ENCODE measurements around the gene ABCB7. TPM values are rescaled to one million over a fixed set of nuclear protein-coding genes. Genes with fewer than 3 reads are reported as not detected.
"Not testable (repeated sequence)": the region's sequence is repeated elsewhere in the genome, so short reads cannot be mapped to it uniquely, and the experiment has no call there.

The ABCB7 gene
- total RNA-seq (27.7 TPM), polyA plus RNA-seq (17.8 TPM)
- long read RNA-seq, donor 1, result 0 reads
- long read RNA-seq, donor 2, full-length matches to known transcripts, result 3 of 3 reads
- long read RNA-seq, donor 2, partial matches to known transcripts, result 0 of 3 reads
- long read RNA-seq, donor 2, other reads (novel, unspliced or antisense), result 0 of 3 reads
- long read RNA-seq, donor 3, full-length matches to known transcripts, result 5 of 5 reads
- long read RNA-seq, donor 3, partial matches to known transcripts, result 0 of 5 reads
- long read RNA-seq, donor 3, other reads (novel, unspliced or antisense), result 0 of 5 reads
- long read RNA-seq, donor 4, full-length matches to known transcripts, result 2 of 2 reads
- long read RNA-seq, donor 4, partial matches to known transcripts, result 0 of 2 reads
- long read RNA-seq, donor 4, other reads (novel, unspliced or antisense), result 0 of 2 reads
- long read RNA-seq, donor 5, full-length matches to known transcripts, result 8 of 8 reads
- long read RNA-seq, donor 5, partial matches to known transcripts, result 0 of 8 reads
- long read RNA-seq, donor 5, other reads (novel, unspliced or antisense), result 0 of 8 reads
- long read RNA-seq, donor 6, full-length matches to known transcripts, result 5 of 5 reads
- long read RNA-seq, donor 6, partial matches to known transcripts, result 0 of 5 reads
- long read RNA-seq, donor 6, other reads (novel, unspliced or antisense), result 0 of 5 reads
- long read RNA-seq, donor 7, full-length matches to known transcripts, result 8 of 8 reads
- long read RNA-seq, donor 7, partial matches to known transcripts, result 0 of 8 reads
- long read RNA-seq, donor 7, other reads (novel, unspliced or antisense), result 0 of 8 reads
- long read RNA-seq, donor 8, partial matches to known transcripts, result 0 of 4 reads
- long read RNA-seq, donor 8, other reads (novel, unspliced or antisense), result 0 of 4 reads
- long read RNA-seq, donor 9, full-length matches to known transcripts, result 5 of 5 reads
- long read RNA-seq, donor 9, partial matches to known transcripts, result 0 of 5 reads
- long read RNA-seq, donor 9, other reads (novel, unspliced or antisense), result 0 of 5 reads
- long read RNA-seq, donor 10, full-length matches to known transcripts, result 4 of 4 reads
- long read RNA-seq, donor 10, partial matches to known transcripts, result 0 of 4 reads
- long read RNA-seq, donor 10, other reads (novel, unspliced or antisense), result 0 of 4 reads

GRCh38 chrX:75155827-75156525 lies at the start of gene ABCB7:
Gene ABCB7, minus strand, starts transcription at chrX:75156283. Its CDS starts 11 bp downstream, at chrX:75156272.
- Histone ChIP-seq H3K9me3 (ENCODE audit: control insufficient read depth in 2 of 2, insufficient read depth in 1 of 2, low read length in 1 of 2) (no peaks in the 10 kb centered on the region), H3K27ac (ENCODE audit: low read depth in 1 of 2, low read length in 1 of 2) (peak within 1 kb of the TSS; percentile 80 to 89), H3K4me3 (ENCODE audit: low read length in 2 of 2) (peak within 1 kb of the TSS; percentile 66 to 72), H3K36me3 (ENCODE audit: control insufficient read depth in 2 of 2, insufficient read depth in 2 of 2, low read length in 1 of 2) (no peaks in the 10 kb centered on the region), H3K27me3 (ENCODE audit: control insufficient read depth in 2 of 2, insufficient read depth in 1 of 2, low read length in 1 of 2) (no peaks in the 10 kb centered on the region), H3K4me1 (ENCODE audit: control insufficient read depth in 2 of 2, insufficient read depth in 2 of 2, low read length in 2 of 2) (no peaks in the 10 kb centered on the region)
- DNase-seq (ENCODE audit: low read depth in 6 of 9, low spot score in 9 of 9), result peak; percentile 36 to 86 (median 58)
- under 1% methylated on average over 35 of the region's 35 CpGs for WGBS

GRCh38 chrX:75188415-75189206 lies 32.5 kb upstream of the ABCB7 start:
- H3K4me1 ChIP-seq (ENCODE audit: control insufficient read depth in 2 of 2, insufficient read depth in 2 of 2, low read length in 2 of 2); H3K27me3 ChIP-seq (ENCODE audit: control insufficient read depth in 2 of 2, insufficient read depth in 1 of 2, low read length in 1 of 2); DNase-seq (ENCODE audit: low read depth in 6 of 9, low spot score in 9 of 9); H3K4me3 ChIP-seq (ENCODE audit: low read length in 2 of 2); H3K9me3 ChIP-seq (ENCODE audit: control insufficient read depth in 2 of 2, insufficient read depth in 1 of 2, low read length in 1 of 2); H3K27ac ChIP-seq (ENCODE audit: low read depth in 1 of 2, low read length in 1 of 2); H3K36me3 ChIP-seq (ENCODE audit: control insufficient read depth in 2 of 2, insufficient read depth in 2 of 2, low read length in 1 of 2): not testable (repeated sequence)
- 95% methylated on average over 27 of the region's 27 CpGs for WGBS

- Histone ChIP-seq H3K27me3 (ENCODE audit: control insufficient read depth in 2 of 2, insufficient read depth in 1 of 2, low read length in 1 of 2) (no peaks in the 10 kb centered on the region), H3K4me3 (ENCODE audit: low read length in 2 of 2) (no peak overlapping the region), H3K36me3 (ENCODE audit: control insufficient read depth in 2 of 2, insufficient read depth in 2 of 2, low read length in 1 of 2) (no peaks in the 10 kb centered on the region), H3K9me3 (ENCODE audit: control insufficient read depth in 2 of 2, insufficient read depth in 1 of 2, low read length in 1 of 2) (no peaks in the 10 kb centered on the region), H3K27ac (ENCODE audit: low read depth in 1 of 2, low read length in 1 of 2) (no peak overlapping the region), H3K4me1 (ENCODE audit: control insufficient read depth in 2 of 2, insufficient read depth in 2 of 2, low read length in 2 of 2) (no peaks in the 10 kb centered on the region)
- no peak for DNase-seq (ENCODE audit: low read depth in 6 of 9, low spot score in 9 of 9)
Measured at GRCh38 chrX:75181721-75182120, 25.6 kb upstream of the ABCB7 start.

GRCh38 chrX:75179536-75180293 lies 23.6 kb upstream of the ABCB7 start:
- not testable (repeated sequence) for H3K27me3 ChIP-seq (ENCODE audit: control insufficient read depth in 2 of 2, insufficient read depth in 1 of 2, low read length in 1 of 2); DNase-seq (ENCODE audit: low read depth in 6 of 9, low spot score in 9 of 9); H3K9me3 ChIP-seq (ENCODE audit: control insufficient read depth in 2 of 2, insufficient read depth in 1 of 2, low read length in 1 of 2); H3K27ac ChIP-seq (ENCODE audit: low read depth in 1 of 2, low read length in 1 of 2); H3K4me3 ChIP-seq (ENCODE audit: low read length in 2 of 2); H3K4me1 ChIP-seq (ENCODE audit: control insufficient read depth in 2 of 2, insufficient read depth in 2 of 2, low read length in 2 of 2); H3K36me3 ChIP-seq (ENCODE audit: control insufficient read depth in 2 of 2, insufficient read depth in 2 of 2, low read length in 1 of 2)
- 95% methylated on average over 14 of the region's 25 CpGs for WGBS

GRCh38 chrX:75172257-75172890 lies 16.3 kb upstream of the ABCB7 start:
- H3K27ac ChIP-seq (ENCODE audit: low read depth in 1 of 2, low read length in 1 of 2); H3K4me1 ChIP-seq (ENCODE audit: control insufficient read depth in 2 of 2, insufficient read depth in 2 of 2, low read length in 2 of 2); H3K27me3 ChIP-seq (ENCODE audit: control insufficient read depth in 2 of 2, insufficient read depth in 1 of 2, low read length in 1 of 2); H3K4me3 ChIP-seq (ENCODE audit: low read length in 2 of 2); DNase-seq (ENCODE audit: low read depth in 6 of 9, low spot score in 9 of 9); H3K9me3 ChIP-seq (ENCODE audit: control insufficient read depth in 2 of 2, insufficient read depth in 1 of 2, low read length in 1 of 2); H3K36me3 ChIP-seq (ENCODE audit: control insufficient read depth in 2 of 2, insufficient read depth in 2 of 2, low read length in 1 of 2): not testable (repeated sequence)
- 88% methylated on average over 16 of the region's 16 CpGs for WGBS

- Histone ChIP-seq H3K4me3 (ENCODE audit: low read length in 2 of 2) (no peak overlapping the region), H3K27ac (ENCODE audit: low read depth in 1 of 2, low read length in 1 of 2) (no peak overlapping the region), H3K4me1 (ENCODE audit: control insufficient read depth in 2 of 2, insufficient read depth in 2 of 2, low read length in 2 of 2) (no peaks in the 10 kb centered on the region), H3K36me3 (ENCODE audit: control insufficient read depth in 2 of 2, insufficient read depth in 2 of 2, low read length in 1 of 2) (no peaks in the 10 kb centered on the region), H3K27me3 (ENCODE audit: control insufficient read depth in 2 of 2, insufficient read depth in 1 of 2, low read length in 1 of 2) (no peaks in the 10 kb centered on the region), H3K9me3 (ENCODE audit: control insufficient read depth in 2 of 2, insufficient read depth in 1 of 2, low read length in 1 of 2) (no peaks in the 10 kb centered on the region)
- WGBS, result 94% methylated on average over 3 of the region's 3 CpGs
- DNase-seq (ENCODE audit: low read depth in 6 of 9, low spot score in 9 of 9), result no peak
Measured at GRCh38 chrX:75158054-75158453, 2.0 kb upstream of the ABCB7 start.

GRCh38 chrX:75156531-75156945 lies 455 bp upstream of the ABCB7 start:
- Histone ChIP-seq H3K27me3 (ENCODE audit: control insufficient read depth in 2 of 2, insufficient read depth in 1 of 2, low read length in 1 of 2) (no peaks in the 10 kb centered on the region), H3K4me1 (ENCODE audit: control insufficient read depth in 2 of 2, insufficient read depth in 2 of 2, low read length in 2 of 2) (no peaks in the 10 kb centered on the region), H3K36me3 (ENCODE audit: control insufficient read depth in 2 of 2, insufficient read depth in 2 of 2, low read length in 1 of 2) (no peaks in the 10 kb centered on the region), H3K9me3 (ENCODE audit: control insufficient read depth in 2 of 2, insufficient read depth in 1 of 2, low read length in 1 of 2) (no peaks in the 10 kb centered on the region), H3K27ac (ENCODE audit: low read depth in 1 of 2, low read length in 1 of 2) (peak overlapping the region; percentile 80 to 89), H3K4me3 (ENCODE audit: low read length in 2 of 2) (peak overlapping the region; percentile 66 to 72)
- WGBS, result 12% methylated on average over 7 of the region's 7 CpGs
- peak in 6 of 9 donors; percentile 0 to 30 (median 16) for DNase-seq (ENCODE audit: low read depth in 6 of 9, low spot score in 9 of 9)

All from thymus (tissue), 14 donors.